Fibroblast of upper back skin (primary cell): ENCODE measurements around the gene WBP1L.
A peak's percentile ranks its signal among the peaks of the same experiment; 100 is the strongest.
"Not testable (repeated sequence)": the region's sequence is repeated elsewhere in the genome, so short reads cannot be mapped to it uniquely, and the experiment has no call there.

Source experiments
- DNase-seq: peaks from one replicate; pipeline ENCODE4 v3.0.0-alpha.2; 2013

Gene WBP1L

GRCh38 chr10:102743588-102744373, at the start of gene WBP1L:
TSS of gene WBP1L (plus strand) at chr10:102743948. CDS start at chr10:102744054, 106 bp downstream.
- DNase-seq, result peak; percentile 100

GRCh38 chr10:102695401-102695800, 48.3 kb upstream of the WBP1L start:
- DNase-seq, result not testable (repeated sequence)

GRCh38 chr10:102696736-102697135, 47.0 kb upstream of the WBP1L start:
- DNase-seq, result no peak

GRCh38 chr10:102698894-102699293, 44.9 kb upstream of the WBP1L start:
- no peak for DNase-seq

- DNase-seq, result no peak
Measured at GRCh38 chr10:102701272-102701671, 42.5 kb upstream of the WBP1L start.

- DNase-seq, result no peak
Measured at GRCh38 chr10:102701796-102702195, 42.0 kb upstream of the WBP1L start.

GRCh38 chr10:102702742-102703141, 41.0 kb upstream of the WBP1L start:
- DNase-seq, result peak; percentile 20

- DNase-seq, result peak; percentile 86
Measured at GRCh38 chr10:102704915-102705314, 38.8 kb upstream of the WBP1L start.

GRCh38 chr10:102705531-102705930, 38.2 kb upstream of the WBP1L start:
- DNase-seq, result no peak

- DNase-seq, result peak; percentile 71
Measured at GRCh38 chr10:102710609-102711008, 33.1 kb upstream of the WBP1L start.

- DNase-seq, result no peak
Measured at GRCh38 chr10:102712089-102712488, 31.7 kb upstream of the WBP1L start.

GRCh38 chr10:102712843-102713538, 30.8 kb upstream of the WBP1L start:
- DNase-seq, result no peak

- DNase-seq, result no peak
Measured at GRCh38 chr10:102713539-102713813, 30.3 kb upstream of the WBP1L start.

GRCh38 chr10:102713814-102714620, 29.7 kb upstream of the WBP1L start, which contains the start of gene ARL3:
TSS of gene ARL3 (minus strand) at chr10:102714397. CDS start at chr10:102714275, 122 bp downstream.
- DNase-seq, result peak; percentile 99

- no peak for DNase-seq
Measured at GRCh38 chr10:102714621-102715455, 28.9 kb upstream of the WBP1L start, which contains the start of gene SFXN2. TSS of gene SFXN2 (plus strand) at chr10:102714636. CDS start at chr10:102726637, 12,001 bp downstream.

- DNase-seq, result no peak
Measured at GRCh38 chr10:102715880-102716279, 27.9 kb upstream of the WBP1L start.

- DNase-seq, result not testable (repeated sequence)
Measured at GRCh38 chr10:102716900-102717565, 26.7 kb upstream of the WBP1L start.

GRCh38 chr10:102718220-102718619, 25.5 kb upstream of the WBP1L start:
- peak; percentile 57 for DNase-seq

- no peak for DNase-seq
Measured at GRCh38 chr10:102720337-102720736, 23.4 kb upstream of the WBP1L start.

- no peak for DNase-seq
Measured at GRCh38 chr10:102720775-102721301, 22.9 kb upstream of the WBP1L start.

- no peak for DNase-seq
Measured at GRCh38 chr10:102721954-102722353, 21.8 kb upstream of the WBP1L start.

GRCh38 chr10:102723989-102724388, 19.8 kb upstream of the WBP1L start:
- DNase-seq, result no peak
